ENCODE measurements around the gene KRT6A.

KRT6A gene

GRCh38 chr12:52530905-52531304 is 37.8 kb upstream of the KRT6A start:
- TF ChIP-seq CTCF (IDR thresholded peaks at IDR 0.05; ENCODE audit: control extremely low read depth, extremely low read depth, low read depth, missing control alignments), result no peak
- CTCF ChIA-PET, result interaction anchor here (1.6 to 1.7 kb wide), 2 partner anchors 16 to 24 kb away, joined by 4 to 5 read pairs; no protein-coding TSS in a partner anchor
- POLR2A ChIA-PET, result no interaction called here
- DNase-seq (ENCODE audit: extremely low spot score), result no peak

DNA sequence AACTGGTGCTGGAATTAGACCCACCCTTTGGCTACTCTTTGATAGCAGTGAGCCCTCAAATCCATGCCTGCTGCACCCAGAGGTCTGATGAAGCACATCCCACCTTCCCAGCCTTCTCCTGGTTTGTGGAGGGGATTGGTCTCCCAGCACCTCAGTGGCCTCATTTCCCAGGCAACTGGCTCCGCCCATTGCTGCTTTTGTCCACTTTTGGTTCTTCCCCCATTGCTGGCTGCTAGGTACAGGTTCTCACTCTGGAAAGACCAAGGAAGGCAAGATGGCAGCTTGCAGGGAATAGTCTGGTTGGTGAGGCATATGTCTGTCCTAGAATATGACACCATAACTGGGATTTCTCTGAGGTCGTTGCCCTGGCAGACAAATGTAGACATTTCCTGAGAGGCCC is 37.3 kb upstream of the KRT6A start:
- POLR2A ChIA-PET, result no interaction called here
- no peak for TF ChIP-seq CTCF (IDR thresholded peaks at IDR 0.05; ENCODE audit: control extremely low read depth, extremely low read depth, low read depth, missing control alignments)
- DNase-seq (ENCODE audit: extremely low spot score), result no peak
- CTCF ChIA-PET, result interaction anchor here (1.6 kb wide), 1 partner anchor 15 kb away, joined by 4 read pairs; no protein-coding TSS in a partner anchor

DNA sequence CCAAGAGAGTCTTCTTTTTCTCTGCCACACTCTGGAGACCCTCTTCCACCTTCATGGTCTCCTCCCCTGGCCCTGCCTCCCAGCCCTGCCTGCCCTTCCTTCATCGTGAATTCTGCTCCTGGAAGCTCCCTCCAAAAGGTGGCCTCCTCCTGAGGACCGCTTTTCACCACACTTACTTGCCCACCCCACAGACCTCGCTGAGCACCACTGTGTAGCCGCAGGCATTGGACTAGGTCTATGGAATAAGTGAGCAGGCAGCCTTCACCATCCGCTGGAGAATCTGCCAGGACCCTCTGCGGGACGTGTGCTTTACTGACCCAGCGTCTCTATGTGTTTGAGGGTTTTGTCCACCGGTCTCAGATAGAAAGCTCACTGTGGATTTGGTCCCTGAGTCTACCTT is 36.8 kb upstream of the KRT6A start:
- ChIA-PET POLR2A (no interaction called here), CTCF (interaction anchor here (1.6 kb wide), 1 partner anchor 15 kb away, joined by 4 read pairs; no protein-coding TSS in a partner anchor)
- no peak for DNase-seq (ENCODE audit: extremely low spot score)
- no peak for TF ChIP-seq CTCF (IDR thresholded peaks at IDR 0.05; ENCODE audit: control extremely low read depth, extremely low read depth, low read depth, missing control alignments)

DNA sequence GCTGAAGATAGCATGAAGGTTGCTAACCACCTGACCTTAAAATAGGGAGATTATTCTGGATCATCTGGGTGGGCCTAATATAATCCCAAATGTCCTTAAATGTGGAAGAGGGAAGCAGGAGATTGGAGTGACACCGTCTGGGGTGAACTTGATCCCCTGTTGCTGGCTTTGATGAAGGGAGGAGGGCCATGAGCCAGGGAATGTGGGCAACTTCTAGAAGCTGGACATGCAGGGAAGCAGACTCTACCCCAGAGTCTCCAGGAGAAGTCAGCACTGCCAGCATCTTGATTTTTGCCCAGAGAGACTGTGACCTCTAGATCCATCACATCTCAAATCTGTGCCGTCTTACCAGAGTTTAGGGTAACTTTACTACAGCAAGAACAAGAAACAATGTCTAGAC is 36.4 kb upstream of the KRT6A start:
- TF ChIP-seq CTCF (IDR thresholded peaks at IDR 0.05; ENCODE audit: control extremely low read depth, extremely low read depth, low read depth, missing control alignments), result no peak
- CTCF ChIA-PET, result no interaction called here
- POLR2A ChIA-PET, result no interaction called here
- no peak for DNase-seq (ENCODE audit: extremely low spot score)

- no peak for TF ChIP-seq CTCF (IDR thresholded peaks at IDR 0.05; ENCODE audit: control extremely low read depth, extremely low read depth, low read depth, missing control alignments)
- ChIA-PET POLR2A (no interaction called here), CTCF (no interaction called here)
- DNase-seq (ENCODE audit: extremely low spot score), result no peak
Measured at GRCh38 chr12:52528641-52529143, 35.6 kb upstream of the KRT6A start.

DNA sequence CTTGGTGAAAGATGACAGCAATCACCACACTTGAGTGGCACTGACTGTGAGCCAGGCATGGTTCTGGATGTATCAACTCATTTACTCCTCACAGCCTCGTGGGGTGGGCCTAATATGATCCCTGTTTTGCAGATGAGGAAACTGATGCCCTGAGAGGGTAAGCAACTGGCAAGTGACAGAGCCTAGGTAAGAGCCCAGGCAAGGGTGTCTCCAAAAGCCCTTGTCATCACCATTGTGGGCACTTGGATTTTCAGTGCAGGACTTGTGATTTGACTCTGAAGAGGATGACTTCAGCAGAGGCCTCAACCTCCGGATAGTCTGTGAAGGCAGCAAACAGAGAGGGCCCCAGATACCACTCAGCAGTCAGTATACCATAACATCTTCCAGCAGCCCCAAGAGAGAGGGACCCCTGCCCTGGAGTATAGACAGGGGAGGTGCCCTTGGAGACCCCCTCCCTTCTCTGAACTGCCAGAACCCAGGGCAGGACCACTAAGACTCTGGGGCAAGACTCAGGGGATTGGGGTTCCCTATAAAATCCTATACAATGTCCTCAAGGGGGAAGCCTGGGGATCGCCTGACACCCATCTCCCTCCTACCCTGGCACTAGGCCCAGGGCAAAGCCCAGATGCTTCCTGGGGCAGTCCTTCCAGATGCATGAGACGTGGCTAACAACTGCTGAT is 34.2 kb upstream of the KRT6A start:
- POLR2A ChIA-PET, result no interaction called here
- CTCF ChIA-PET, result no interaction called here
- DNase-seq (ENCODE audit: extremely low spot score), result no peak
- no peak for TF ChIP-seq CTCF (IDR thresholded peaks at IDR 0.05; ENCODE audit: control extremely low read depth, extremely low read depth, low read depth, missing control alignments)
